HL-60 (cell line): ENCODE measurements around the gene ARNT2.

Experiments
- CTCF ChIP-seq: IDR thresholded peaks from one replicate; pipeline ENCODE4 v1.5.1; 2011; ENCODE audit warnings: low read length, control low read depth, inconsistent platforms; ENCODE audit not compliant: insufficient read depth
- POLR2AphosphoS5 ChIP-seq: IDR thresholded peaks from 2 replicates; pipeline ENCODE4 v1.6.1; 2012; ENCODE audit warnings: low read depth
- REST ChIP-seq: IDR thresholded peaks from 2 replicates; pipeline ENCODE4 v1.6.1; 2012; ENCODE audit warnings: low read depth; ENCODE audit not compliant: insufficient replicate concordance
- SPI1 ChIP-seq: IDR thresholded peaks from 2 replicates; pipeline ENCODE4 v1.6.1; 2012; ENCODE audit warnings: low read depth, mild to moderate bottlenecking, borderline replicate concordance

- TF ChIP-seq CTCF (peak; percentile 1), SPI1 (no peak), REST (no peak), POLR2AphosphoS5 (no peak)
These were observed 71.4 kb downstream of the ARNT2 start for GRCh38 chr15:80475572-80475971.
